Activated naive CD8-positive, alpha-beta T cell treated with anti-CD3 and anti-CD28 coated beads for 36 hours (primary cell): ENCODE data around the gene KRT37. TPM values are rescaled to one million over a fixed set of nuclear protein-coding genes. Genes with fewer than 3 reads are reported as not detected.

Experiments
- DNase-seq: peaks from one replicate; pipeline ENCODE4 v3.0.0; 2021
- H3K27ac Mint-ChIP-seq: one replicate; pipeline ENCODE4 v1.8.0; 2022; ENCODE audit warnings: mild to moderate bottlenecking, moderate library complexity, mixed read lengths
- H3K27me3 Mint-ChIP-seq: one replicate; pipeline ENCODE4 v1.8.0; 2022; ENCODE audit warnings: mild to moderate bottlenecking, mixed read lengths
- H3K36me3 Mint-ChIP-seq: one replicate; pipeline ENCODE4 v1.8.0; 2021; ENCODE audit warnings: mild to moderate bottlenecking, mixed read lengths
- H3K4me1 Mint-ChIP-seq: one replicate; pipeline ENCODE4 v1.8.0; 2021; ENCODE audit warnings: mixed read lengths
- H3K4me3 Mint-ChIP-seq: one replicate; pipeline ENCODE4 v1.8.0; 2022; ENCODE audit warnings: mild to moderate bottlenecking, moderate library complexity, mixed read lengths
- H3K9me3 Mint-ChIP-seq: one replicate; pipeline ENCODE4 v1.8.0; 2022; ENCODE audit warnings: mixed read lengths
- total RNA-seq, 2 experiments: library from RNA; stranded (reverse); gene quantifications; one replicate each; pipeline ENCODE4 v1.2.3, GENCODE V29; 2021

Gene KRT37
- total RNA-seq, 2 experiments from 2014 or later: not detected

DNA sequence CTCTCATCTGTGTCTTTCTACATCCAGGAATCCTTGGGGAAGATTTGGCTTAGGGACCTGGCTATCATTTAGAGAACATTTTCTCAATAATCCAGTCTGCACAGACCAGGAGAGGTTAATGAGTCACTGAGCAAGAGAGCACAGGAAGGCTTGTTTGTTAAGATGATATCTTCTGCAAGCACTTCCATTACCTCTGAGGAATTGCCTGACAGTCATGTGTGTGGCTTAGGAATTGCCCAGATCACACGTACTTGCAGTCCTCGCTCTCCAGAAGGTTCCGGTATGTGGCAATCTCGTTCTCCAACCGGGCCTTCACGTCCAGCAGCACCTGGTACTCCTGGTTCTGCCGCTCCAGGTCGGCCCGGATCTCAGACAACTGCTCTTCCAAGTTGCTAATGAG, 3.3 kb downstream of the KRT37 start:
- Mint-ChIP-seq H3K27me3 (no peaks in the 10 kb centered on the region), H3K27ac (no peak overlapping the region), H3K4me3 (no peak overlapping the region), H3K9me3 (no peaks in the 10 kb centered on the region), H3K36me3 (no peaks in the 10 kb centered on the region), H3K4me1 (peaks cover 7% of the 10 kb centered on the region)
- no peak for DNase-seq

DNA sequence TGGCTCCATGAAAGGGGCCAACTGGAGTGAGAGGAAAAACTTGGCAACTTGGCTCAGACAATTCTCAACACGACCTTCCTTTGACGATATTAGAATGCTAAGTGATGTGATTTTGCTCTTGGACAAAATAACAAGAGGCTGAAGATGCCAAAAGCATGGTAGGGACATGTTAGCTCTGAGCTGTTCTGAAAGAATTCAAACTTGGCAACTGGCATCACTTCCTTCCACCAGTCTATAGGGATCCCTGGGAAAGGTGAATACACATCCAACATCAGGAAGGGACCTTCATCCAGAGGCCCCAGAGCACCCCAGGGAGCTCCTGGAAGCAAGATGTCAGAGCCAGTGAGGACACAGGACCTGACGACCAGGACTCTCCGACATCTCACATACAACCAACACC, 4.3 kb downstream of the KRT37 start:
- no peak overlapping the region for H3K27ac Mint-ChIP-seq
- H3K4me1 Mint-ChIP-seq: peaks cover 7% of the 10 kb centered on the region
- no peaks in the 10 kb centered on the region for H3K27me3 Mint-ChIP-seq
- no peaks in the 10 kb centered on the region for H3K9me3 Mint-ChIP-seq
- H3K36me3 Mint-ChIP-seq: no peaks in the 10 kb centered on the region
- no peak for DNase-seq
- no peak overlapping the region for H3K4me3 Mint-ChIP-seq

- H3K36me3 Mint-ChIP-seq: no peaks in the 10 kb centered on the region
Measured at GRCh38 chr17:41419716-41420115, 4.7 kb downstream of the KRT37 start.

DNA sequence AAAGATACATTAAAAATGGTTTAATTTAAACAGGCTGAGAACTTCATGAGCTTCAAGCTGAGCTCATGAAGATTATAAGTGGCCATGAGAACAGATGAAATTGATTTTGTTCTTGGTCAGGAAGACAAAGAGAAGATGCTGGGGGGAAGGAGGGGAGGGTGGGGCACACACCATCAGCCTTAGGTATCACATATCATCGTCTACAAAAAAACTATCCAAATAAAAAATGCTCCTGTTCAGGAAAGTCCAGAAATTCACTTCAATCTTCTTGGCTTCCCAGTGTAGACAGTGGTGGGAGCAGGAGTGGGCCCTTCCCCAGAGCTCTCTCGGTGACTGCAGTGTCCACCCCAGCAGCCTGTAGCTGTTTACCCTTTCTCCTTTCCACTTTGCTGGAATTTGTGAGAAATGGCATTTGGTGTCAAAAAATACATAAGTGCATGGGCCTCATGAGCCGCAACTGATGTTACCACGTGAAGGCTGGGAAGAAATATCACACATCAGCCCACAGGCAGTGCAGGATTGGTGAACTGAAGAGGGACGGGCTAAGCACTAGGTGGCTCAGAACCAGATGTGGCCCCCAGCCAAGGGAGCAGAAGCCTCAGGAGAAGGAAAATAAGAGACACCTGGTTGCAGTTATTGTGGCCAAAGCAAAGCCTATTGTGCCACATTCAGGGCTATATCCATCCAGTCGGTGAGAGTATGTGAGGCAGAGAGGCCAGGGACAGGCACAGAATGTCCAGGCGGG, 6.1 kb downstream of the KRT37 start:
- Mint-ChIP-seq H3K4me3 (no peak overlapping the region), H3K27ac (no peak overlapping the region), H3K4me1 (peaks cover 7% of the 10 kb centered on the region), H3K27me3 (no peaks in the 10 kb centered on the region), H3K36me3 (no peaks in the 10 kb centered on the region), H3K9me3 (no peaks in the 10 kb centered on the region)
- DNase-seq: no peak

More at GRCh38 chr17:41419716-41420115, 4.7 kb downstream of the KRT37 start:
- DNase-seq: no peak
- Mint-ChIP-seq H3K4me3 (no peak overlapping the region), H3K27ac (no peak overlapping the region), H3K27me3 (no peaks in the 10 kb centered on the region), H3K9me3 (no peaks in the 10 kb centered on the region), H3K4me1 (peaks cover 7% of the 10 kb centered on the region)

GRCh38 chr17:41417576-41418015, 6.8 kb downstream of the KRT37 start:
- no peak overlapping the region for H3K27ac Mint-ChIP-seq
- no peak for DNase-seq
- no peak overlapping the region for H3K4me3 Mint-ChIP-seq
- H3K4me1 Mint-ChIP-seq: peaks cover 7% of the 10 kb centered on the region
- H3K9me3 Mint-ChIP-seq: no peaks in the 10 kb centered on the region
- no peaks in the 10 kb centered on the region for H3K27me3 Mint-ChIP-seq
- no peaks in the 10 kb centered on the region for H3K36me3 Mint-ChIP-seq

DNA sequence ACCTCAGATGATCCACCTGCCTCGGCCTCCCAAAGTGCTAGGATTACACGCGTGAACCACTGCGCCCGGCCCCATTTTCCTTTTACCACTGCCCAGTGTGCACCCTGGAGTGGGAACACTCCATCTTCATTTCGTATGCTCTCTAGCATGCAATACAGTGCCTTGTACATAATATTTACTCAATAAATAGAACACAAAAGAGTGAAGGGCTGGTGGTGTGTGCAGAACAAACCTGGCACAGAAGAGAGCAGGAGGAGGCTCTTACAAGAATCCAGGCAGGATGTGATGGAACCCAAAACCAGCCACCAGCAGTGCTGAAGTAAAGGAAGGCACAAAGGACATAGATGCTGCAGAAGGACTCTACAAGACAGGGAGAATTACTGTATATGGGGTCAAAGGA, 7.3 kb downstream of the KRT37 start:
- H3K4me3 Mint-ChIP-seq: no peak overlapping the region
- no peaks in the 10 kb centered on the region for H3K36me3 Mint-ChIP-seq
- peaks cover 7% of the 10 kb centered on the region for H3K4me1 Mint-ChIP-seq
- no peak overlapping the region for H3K27ac Mint-ChIP-seq
- no peaks in the 10 kb centered on the region for H3K27me3 Mint-ChIP-seq
- DNase-seq: no peak
- no peaks in the 10 kb centered on the region for H3K9me3 Mint-ChIP-seq

GRCh38 chr17:41416479-41416878, 7.9 kb downstream of the KRT37 start:
- H3K9me3 Mint-ChIP-seq: no peaks in the 10 kb centered on the region
- H3K27me3 Mint-ChIP-seq: no peaks in the 10 kb centered on the region
- H3K4me1 Mint-ChIP-seq: peaks cover 7% of the 10 kb centered on the region
- H3K27ac Mint-ChIP-seq: no peak overlapping the region
- no peak overlapping the region for H3K4me3 Mint-ChIP-seq
- H3K36me3 Mint-ChIP-seq: no peaks in the 10 kb centered on the region
- no peak for DNase-seq

- no peaks in the 10 kb centered on the region for H3K36me3 Mint-ChIP-seq
- H3K27ac Mint-ChIP-seq: no peak overlapping the region
- peaks cover 7% of the 10 kb centered on the region for H3K4me1 Mint-ChIP-seq
- no peak for DNase-seq
- no peaks in the 10 kb centered on the region for H3K27me3 Mint-ChIP-seq
- no peak overlapping the region for H3K4me3 Mint-ChIP-seq
- H3K9me3 Mint-ChIP-seq: no peaks in the 10 kb centered on the region
Measured at GRCh38 chr17:41415833-41416335, 8.5 kb downstream of the KRT37 start.

DNA sequence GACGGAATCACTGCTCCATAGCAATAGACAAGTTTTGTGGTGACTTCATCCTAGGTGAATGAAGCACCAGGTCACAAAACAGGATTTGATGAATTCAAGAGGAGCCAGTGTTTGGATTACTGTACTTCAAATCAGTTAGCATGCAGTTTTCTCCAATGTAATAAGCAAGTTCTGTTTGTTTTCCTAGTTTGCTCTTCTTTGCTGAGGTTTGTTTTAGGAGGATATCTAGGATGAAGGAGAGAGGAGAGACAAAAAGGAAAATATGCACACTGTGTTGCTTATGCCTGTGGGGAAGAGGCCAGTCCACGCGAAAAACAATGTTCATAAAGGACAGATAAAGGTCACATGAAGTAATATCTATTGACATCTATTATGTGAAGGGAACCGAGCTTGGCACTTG, 9.0 kb downstream of the KRT37 start:
- Mint-ChIP-seq H3K27me3 (no peaks in the 10 kb centered on the region), H3K27ac (no peak overlapping the region), H3K9me3 (no peaks in the 10 kb centered on the region), H3K4me1 (peaks cover 7% of the 10 kb centered on the region), H3K4me3 (no peak overlapping the region), H3K36me3 (no peaks in the 10 kb centered on the region)
- no peak for DNase-seq

DNA sequence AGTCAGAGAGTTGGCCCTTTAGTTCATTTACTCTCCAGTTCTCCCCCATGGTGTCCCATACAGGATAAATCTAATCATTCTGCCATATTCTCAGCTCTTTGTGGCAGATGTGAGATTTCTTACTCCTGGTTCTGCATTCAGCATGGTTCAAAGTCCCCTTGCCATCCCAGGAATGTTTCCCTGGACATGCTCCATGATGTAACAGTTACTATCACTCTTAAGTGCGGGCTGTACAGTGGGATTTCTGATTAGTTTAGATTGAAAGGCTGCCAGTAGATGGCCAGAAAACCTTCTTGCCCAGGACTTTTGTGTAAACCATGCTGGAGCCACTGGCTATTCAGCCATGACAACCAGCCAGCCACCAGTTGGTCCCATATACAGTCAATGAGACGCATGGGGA, 10.4 kb downstream of the KRT37 start:
- H3K4me3 Mint-ChIP-seq: no peak overlapping the region
- no peak for DNase-seq
- peaks cover 8% of the 10 kb centered on the region for H3K4me1 Mint-ChIP-seq
- no peaks in the 10 kb centered on the region for H3K9me3 Mint-ChIP-seq
- no peaks in the 10 kb centered on the region for H3K27me3 Mint-ChIP-seq
- H3K36me3 Mint-ChIP-seq: no peaks in the 10 kb centered on the region
- H3K27ac Mint-ChIP-seq: no peak overlapping the region

- no peak overlapping the region for H3K27ac Mint-ChIP-seq
- H3K4me1 Mint-ChIP-seq: peaks cover 10% of the 10 kb centered on the region
Measured at GRCh38 chr17:41413353-41413957, 10.9 kb downstream of the KRT37 start.

GRCh38 chr17:41411072-41411840, 13.1 kb downstream of the KRT37 start:
- no peaks in the 10 kb centered on the region for H3K9me3 Mint-ChIP-seq
- DNase-seq: no peak
- H3K36me3 Mint-ChIP-seq: no peaks in the 10 kb centered on the region

More at GRCh38 chr17:41413353-41413957, 10.9 kb downstream of the KRT37 start:
- no peaks in the 10 kb centered on the region for H3K27me3 Mint-ChIP-seq
- no peaks in the 10 kb centered on the region for H3K9me3 Mint-ChIP-seq
- no peaks in the 10 kb centered on the region for H3K36me3 Mint-ChIP-seq
- no peak for DNase-seq
- H3K4me3 Mint-ChIP-seq: no peak overlapping the region

DNA sequence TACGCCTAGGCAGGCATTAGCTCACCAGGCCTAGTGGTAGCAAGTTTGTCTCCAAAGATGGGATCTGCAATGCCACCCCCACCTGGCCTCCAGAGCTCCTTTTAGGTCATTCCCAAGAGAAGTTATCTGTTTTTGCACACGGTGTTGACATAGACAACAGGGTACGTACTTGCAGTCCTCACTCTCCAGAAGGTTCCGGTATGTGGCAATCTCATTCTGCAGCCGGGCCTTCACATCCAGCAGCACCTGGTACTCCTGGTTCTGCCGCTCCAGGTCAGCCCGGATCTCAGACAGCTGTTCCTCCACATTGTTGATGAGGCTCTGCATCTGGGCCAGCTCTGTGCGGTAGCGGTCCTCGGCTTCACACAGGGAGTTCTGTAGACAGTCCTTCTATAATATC, 17.2 kb downstream of the KRT37 start:
- peaks cover 2% of the 10 kb centered on the region for H3K27me3 Mint-ChIP-seq
- no peak overlapping the region for H3K4me3 Mint-ChIP-seq
- DNase-seq: no peak
- no peak overlapping the region for H3K27ac Mint-ChIP-seq
- peaks cover 30% of the 10 kb centered on the region for H3K4me1 Mint-ChIP-seq
- no peaks in the 10 kb centered on the region for H3K9me3 Mint-ChIP-seq
- H3K36me3 Mint-ChIP-seq: no peaks in the 10 kb centered on the region

More at GRCh38 chr17:41411072-41411840, 13.1 kb downstream of the KRT37 start:
- peaks cover 7% of the 10 kb centered on the region for H3K4me1 Mint-ChIP-seq
- H3K27ac Mint-ChIP-seq: no peak overlapping the region
- H3K4me3 Mint-ChIP-seq: no peak overlapping the region
- no peaks in the 10 kb centered on the region for H3K27me3 Mint-ChIP-seq

DNA sequence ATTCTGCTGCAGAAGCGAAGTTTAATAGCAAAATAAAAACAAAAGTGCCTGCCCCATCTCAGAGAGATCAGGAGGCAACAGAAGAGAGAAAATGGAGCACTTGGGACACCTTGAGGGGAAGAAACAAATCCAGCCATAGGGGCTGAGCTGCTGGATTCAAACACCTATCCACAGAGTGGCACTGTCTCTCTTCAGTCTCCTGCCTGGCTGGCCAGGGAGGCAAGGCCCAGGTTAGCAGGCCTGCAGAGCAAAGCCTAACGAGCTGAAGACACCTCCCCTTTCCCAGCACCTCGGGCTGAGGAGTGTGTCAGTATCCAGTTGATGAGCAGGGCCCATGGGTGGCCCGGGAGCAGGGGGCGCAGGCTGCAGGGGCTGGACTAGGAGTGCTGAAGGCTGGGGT, 18.2 kb downstream of the KRT37 start:
- Mint-ChIP-seq H3K36me3 (no peaks in the 10 kb centered on the region), H3K27ac (no peak overlapping the region), H3K4me3 (no peak overlapping the region), H3K27me3 (peaks cover 3% of the 10 kb centered on the region), H3K4me1 (peaks cover 31% of the 10 kb centered on the region), H3K9me3 (no peaks in the 10 kb centered on the region)
- DNase-seq: no peak

DNA sequence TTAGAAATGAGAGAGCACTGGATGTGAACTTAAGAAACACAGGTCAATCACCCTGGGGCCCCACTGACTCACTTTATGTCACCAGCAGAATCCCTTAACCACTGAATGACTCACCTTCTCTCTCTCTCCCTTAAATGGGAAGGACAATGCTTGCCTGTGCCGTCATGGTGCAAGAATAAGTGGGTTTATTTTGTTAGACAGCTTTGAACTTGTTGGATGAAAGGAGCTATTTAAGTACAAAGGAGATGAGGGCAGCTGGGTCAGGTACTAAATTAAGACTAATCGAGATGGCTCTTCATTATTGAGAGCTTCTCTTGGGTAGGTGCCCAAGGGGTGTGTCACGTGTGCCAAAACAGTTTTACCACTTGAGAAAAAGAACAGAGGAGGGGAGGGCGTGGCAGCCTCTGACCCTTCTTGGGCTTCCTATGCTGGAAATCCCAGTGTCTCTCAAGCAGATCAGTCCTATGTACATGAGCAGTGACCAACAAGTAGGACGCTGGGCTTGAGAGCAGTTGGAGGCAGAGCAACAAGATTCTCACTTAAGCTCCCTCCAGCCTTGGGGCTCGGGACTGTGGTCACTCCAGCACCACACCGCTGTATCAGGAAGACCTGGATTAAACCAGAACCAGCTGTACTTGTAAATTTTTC, 20.2 kb downstream of the KRT37 start:
- H3K36me3 Mint-ChIP-seq: no peaks in the 10 kb centered on the region
- H3K27me3 Mint-ChIP-seq: peaks cover 3% of the 10 kb centered on the region

More for the DNA sequence above, 20.2 kb downstream of the KRT37 start:
- no peak overlapping the region for H3K4me3 Mint-ChIP-seq
- peak overlapping the region; percentile 62 for H3K27ac Mint-ChIP-seq
- H3K9me3 Mint-ChIP-seq: no peaks in the 10 kb centered on the region
- DNase-seq: peak; percentile 54
- H3K4me1 Mint-ChIP-seq: peaks cover 27% of the 10 kb centered on the region
